ENCODE results near the gene VILL.

DNA sequence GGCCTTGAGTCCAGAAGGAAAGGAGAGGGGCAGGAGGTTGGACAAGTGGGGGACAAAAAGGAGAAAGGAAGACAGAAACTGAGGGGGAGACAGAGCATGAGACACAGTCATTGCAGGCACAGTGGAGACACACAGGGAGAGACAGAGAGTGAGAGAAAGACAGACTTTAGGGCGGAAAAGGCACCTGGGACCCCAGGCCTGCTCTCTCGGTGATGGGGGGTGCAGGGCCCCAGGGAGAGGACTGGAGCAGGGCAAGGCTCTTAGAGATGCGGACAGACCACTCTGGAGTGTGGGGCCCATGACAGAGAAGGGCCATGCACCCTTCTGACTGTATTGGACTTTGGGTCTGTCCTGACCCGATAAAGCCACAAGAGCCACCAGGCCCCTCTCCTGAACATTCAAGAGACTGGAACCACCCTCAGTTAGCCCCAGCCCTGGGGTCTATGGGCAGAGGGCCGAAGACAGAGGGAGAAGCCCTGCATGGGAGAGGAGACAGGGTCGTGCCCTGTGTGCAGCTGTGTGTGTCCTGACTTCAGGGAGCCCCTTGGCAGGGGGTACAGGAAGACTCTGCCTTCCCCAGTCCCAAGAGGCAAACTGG is 26.4 kb downstream of the VILL start:
- TF ChIP-seq, protein P1, sequence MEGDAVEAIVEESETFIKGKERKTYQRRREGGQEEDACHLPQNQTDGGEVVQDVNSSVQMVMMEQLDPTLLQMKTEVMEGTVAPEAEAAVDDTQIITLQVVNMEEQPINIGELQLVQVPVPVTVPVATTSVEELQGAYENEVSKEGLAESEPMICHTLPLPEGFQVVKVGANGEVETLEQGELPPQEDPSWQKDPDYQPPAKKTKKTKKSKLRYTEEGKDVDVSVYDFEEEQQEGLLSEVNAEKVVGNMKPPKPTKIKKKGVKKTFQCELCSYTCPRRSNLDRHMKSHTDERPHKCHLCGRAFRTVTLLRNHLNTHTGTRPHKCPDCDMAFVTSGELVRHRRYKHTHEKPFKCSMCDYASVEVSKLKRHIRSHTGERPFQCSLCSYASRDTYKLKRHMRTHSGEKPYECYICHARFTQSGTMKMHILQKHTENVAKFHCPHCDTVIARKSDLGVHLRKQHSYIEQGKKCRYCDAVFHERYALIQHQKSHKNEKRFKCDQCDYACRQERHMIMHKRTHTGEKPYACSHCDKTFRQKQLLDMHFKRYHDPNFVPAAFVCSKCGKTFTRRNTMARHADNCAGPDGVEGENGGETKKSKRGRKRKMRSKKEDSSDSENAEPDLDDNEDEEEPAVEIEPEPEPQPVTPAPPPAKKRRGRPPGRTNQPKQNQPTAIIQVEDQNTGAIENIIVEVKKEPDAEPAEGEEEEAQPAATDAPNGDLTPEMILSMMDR (IDR thresholded peaks at IDR 0.05; ENCODE audit: low read length), result no peak
- no peak for TF ChIP-seq EZH2 (IDR thresholded peaks at IDR 0.05; ENCODE audit: borderline replicate concordance, low read length)

All from OCI-LY1 (cell line).